ENCODE data around the gene GPA33.

GPA33 gene

DNA sequence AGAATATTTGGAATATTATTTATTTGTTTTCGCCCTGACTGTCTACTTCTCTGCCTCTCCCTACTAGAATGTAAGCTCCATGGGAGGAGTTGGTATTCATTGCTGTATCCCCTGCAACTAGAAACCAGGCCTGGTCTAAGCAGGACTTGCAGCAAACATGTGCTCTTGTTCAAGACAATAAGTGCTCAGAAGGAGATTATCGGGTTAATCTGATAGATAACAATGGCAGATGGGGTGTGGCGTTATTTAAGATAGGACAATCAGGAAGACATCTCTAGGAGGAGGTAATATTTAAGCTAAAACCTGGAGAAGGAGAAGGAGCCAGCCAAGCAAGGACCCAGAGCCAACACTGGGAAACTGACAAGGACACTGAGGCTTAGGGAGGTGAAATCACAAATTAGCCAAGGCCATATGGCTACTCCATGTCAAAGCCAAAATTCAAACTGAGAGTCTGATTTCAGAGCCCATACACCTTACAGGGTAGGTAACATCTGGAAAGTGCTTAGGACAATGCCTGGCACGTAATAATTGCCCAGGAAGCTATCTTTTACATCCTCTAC is 45.2 kb upstream of the GPA33 start:
- TF ChIP-seq, protein P1, sequence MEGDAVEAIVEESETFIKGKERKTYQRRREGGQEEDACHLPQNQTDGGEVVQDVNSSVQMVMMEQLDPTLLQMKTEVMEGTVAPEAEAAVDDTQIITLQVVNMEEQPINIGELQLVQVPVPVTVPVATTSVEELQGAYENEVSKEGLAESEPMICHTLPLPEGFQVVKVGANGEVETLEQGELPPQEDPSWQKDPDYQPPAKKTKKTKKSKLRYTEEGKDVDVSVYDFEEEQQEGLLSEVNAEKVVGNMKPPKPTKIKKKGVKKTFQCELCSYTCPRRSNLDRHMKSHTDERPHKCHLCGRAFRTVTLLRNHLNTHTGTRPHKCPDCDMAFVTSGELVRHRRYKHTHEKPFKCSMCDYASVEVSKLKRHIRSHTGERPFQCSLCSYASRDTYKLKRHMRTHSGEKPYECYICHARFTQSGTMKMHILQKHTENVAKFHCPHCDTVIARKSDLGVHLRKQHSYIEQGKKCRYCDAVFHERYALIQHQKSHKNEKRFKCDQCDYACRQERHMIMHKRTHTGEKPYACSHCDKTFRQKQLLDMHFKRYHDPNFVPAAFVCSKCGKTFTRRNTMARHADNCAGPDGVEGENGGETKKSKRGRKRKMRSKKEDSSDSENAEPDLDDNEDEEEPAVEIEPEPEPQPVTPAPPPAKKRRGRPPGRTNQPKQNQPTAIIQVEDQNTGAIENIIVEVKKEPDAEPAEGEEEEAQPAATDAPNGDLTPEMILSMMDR (IDR thresholded peaks at IDR 0.05; ENCODE audit: borderline replicate concordance, control extremely low read depth, extremely low read depth, insufficient read depth, missing control alignments) = no peak
- in situ Hi-C loops (cut with MboI; ENCODE audit: low sequenced_read_pairs, unreplicated experiment) = no loop called here
- DNase-seq (ENCODE audit: low spot score) = no peak

GRCh38 chr1:167132301-167133010 is 42.3 kb upstream of the GPA33 start:
- no peak for DNase-seq (ENCODE audit: low spot score)
- TF ChIP-seq, protein P1 (IDR thresholded peaks at IDR 0.05; ENCODE audit: borderline replicate concordance, control extremely low read depth, extremely low read depth, insufficient read depth, missing control alignments) = no peak
- in situ Hi-C loops (cut with MboI; ENCODE audit: low sequenced_read_pairs, unreplicated experiment) = no loop called here

- TF ChIP-seq, protein P1 (IDR thresholded peaks at IDR 0.05; ENCODE audit: borderline replicate concordance, control extremely low read depth, extremely low read depth, insufficient read depth, missing control alignments) = no peak
- in situ Hi-C loops (cut with MboI; ENCODE audit: low sequenced_read_pairs, unreplicated experiment) = no loop called here
- no peak for DNase-seq (ENCODE audit: low spot score)
Measured at GRCh38 chr1:167130829-167131510, 40.8 kb upstream of the GPA33 start.

GRCh38 chr1:167128261-167129227 is 38.4 kb upstream of the GPA33 start:
- no peak for DNase-seq (ENCODE audit: low spot score)
- in situ Hi-C loops (cut with MboI; ENCODE audit: low sequenced_read_pairs, unreplicated experiment) = loop anchor here (10.0 kb wide), 1 partner anchor 64 kb away; no protein-coding TSS in a partner anchor
- TF ChIP-seq, protein P1 (IDR thresholded peaks at IDR 0.05; ENCODE audit: borderline replicate concordance, control extremely low read depth, extremely low read depth, insufficient read depth, missing control alignments) = no peak

GRCh38 chr1:167127661-167128060 is 37.5 kb upstream of the GPA33 start:
- in situ Hi-C loops (cut with MboI; ENCODE audit: low sequenced_read_pairs, unreplicated experiment) = loop anchor here (10.0 kb wide), 1 partner anchor 63 kb away; no protein-coding TSS in a partner anchor
- no peak for DNase-seq (ENCODE audit: low spot score)
- TF ChIP-seq, protein P1 (IDR thresholded peaks at IDR 0.05; ENCODE audit: borderline replicate concordance, control extremely low read depth, extremely low read depth, insufficient read depth, missing control alignments) = no peak

DNA sequence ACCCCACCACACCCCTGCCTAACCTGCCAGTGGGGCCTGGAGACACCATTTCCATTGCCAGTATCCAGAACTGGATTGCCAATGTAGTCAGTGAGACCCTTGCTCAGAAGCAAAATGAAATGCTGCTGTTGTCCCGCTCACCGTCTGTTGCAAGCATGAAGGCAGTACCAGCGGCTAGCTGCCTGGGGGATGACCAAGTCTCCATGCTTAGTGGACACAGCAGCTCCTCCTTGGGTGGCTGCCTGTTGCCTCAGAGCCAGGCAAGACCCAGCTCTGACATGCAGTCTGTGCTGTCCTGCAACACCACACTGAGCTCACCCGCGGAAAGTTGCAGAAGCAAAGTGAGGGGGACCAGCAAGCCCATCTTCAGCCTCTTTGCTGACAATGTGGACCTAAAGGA is 37.1 kb upstream of the GPA33 start:
- no peak for DNase-seq (ENCODE audit: low spot score)
- TF ChIP-seq, protein P1 (IDR thresholded peaks at IDR 0.05; ENCODE audit: borderline replicate concordance, control extremely low read depth, extremely low read depth, insufficient read depth, missing control alignments) = no peak
- in situ Hi-C loops (cut with MboI; ENCODE audit: low sequenced_read_pairs, unreplicated experiment) = loop anchor here (10.0 kb wide), 1 partner anchor 62 kb away; no protein-coding TSS in a partner anchor

Measured in GM13976 (cell line).